ENCODE results near the gene AMN1.
"Not testable (repeated sequence)": the region's sequence is repeated elsewhere in the genome, so short reads cannot be mapped to it uniquely, and the experiment has no call there.

Gene AMN1

GRCh38 chr12:31728917-31729640 lies at the start of gene AMN1:
Gene AMN1, minus strand, starts transcription at chr12:31729021. Its CDS starts 13 bp downstream, at chr12:31729008.
- H3K4me1 Mint-ChIP-seq: peaks cover 58% of the 10 kb centered on the region

GRCh38 chr12:31773867-31774266 lies 45.0 kb upstream of the AMN1 start:
- H3K4me1 Mint-ChIP-seq: peaks cover 24% of the 10 kb centered on the region
- ATAC-seq: peak; percentile 94
- H3K27ac Mint-ChIP-seq: peak overlapping the region; percentile 80
- H3K4me3 Mint-ChIP-seq: no peak overlapping the region
- H3K27me3 Mint-ChIP-seq: no peaks in the 10 kb centered on the region
- no peaks in the 10 kb centered on the region for H3K9me3 Mint-ChIP-seq
- no peaks in the 10 kb centered on the region for H3K36me3 Mint-ChIP-seq

More at GRCh38 chr12:31728917-31729640, at the start of gene AMN1:
- H3K4me3 Mint-ChIP-seq: peak within 1 kb of the TSS; percentile 97
- H3K36me3 Mint-ChIP-seq: peaks cover 13% of the 10 kb centered on the region
- peak within 1 kb of the TSS; percentile 99 for H3K27ac Mint-ChIP-seq
- peaks cover 4% of the 10 kb centered on the region for H3K9me3 Mint-ChIP-seq
- H3K27me3 Mint-ChIP-seq: no peaks in the 10 kb centered on the region
- ATAC-seq: peak; percentile 99

- Mint-ChIP-seq H3K27ac (peak overlapping the region; percentile 80), H3K4me3 (no peak overlapping the region), H3K9me3 (no peaks in the 10 kb centered on the region), H3K27me3 (no peaks in the 10 kb centered on the region), H3K36me3 (no peaks in the 10 kb centered on the region), H3K4me1 (peaks cover 21% of the 10 kb centered on the region)
- ATAC-seq: no peak
Observed at GRCh38 chr12:31773223-31773750, 44.5 kb upstream of the AMN1 start.

- ATAC-seq: no peak
- peaks cover 25% of the 10 kb centered on the region for H3K4me1 Mint-ChIP-seq
- no peaks in the 10 kb centered on the region for H3K9me3 Mint-ChIP-seq
- H3K27ac Mint-ChIP-seq: peak overlapping the region; percentile 5
- no peak overlapping the region for H3K4me3 Mint-ChIP-seq
- no peaks in the 10 kb centered on the region for H3K27me3 Mint-ChIP-seq
- no peaks in the 10 kb centered on the region for H3K36me3 Mint-ChIP-seq
Observed at GRCh38 chr12:31772685-31773222, 43.9 kb upstream of the AMN1 start.

- Mint-ChIP-seq H3K9me3 (no peaks in the 10 kb centered on the region), H3K27ac (peak overlapping the region; percentile 5), H3K27me3 (no peaks in the 10 kb centered on the region), H3K4me3 (no peak overlapping the region), H3K36me3 (no peaks in the 10 kb centered on the region), H3K4me1 (peaks cover 31% of the 10 kb centered on the region)
- no peak for ATAC-seq
Observed at GRCh38 chr12:31772186-31772585, 43.4 kb upstream of the AMN1 start.

- no peak for ATAC-seq
- Mint-ChIP-seq H3K9me3 (peaks cover 5% of the 10 kb centered on the region), H3K4me1 (peaks cover 27% of the 10 kb centered on the region), H3K27ac (peak overlapping the region; percentile 13), H3K36me3 (no peaks in the 10 kb centered on the region), H3K4me3 (no peak overlapping the region), H3K27me3 (no peaks in the 10 kb centered on the region)
Observed at GRCh38 chr12:31768046-31768445, 39.2 kb upstream of the AMN1 start.

- Mint-ChIP-seq H3K9me3 (peaks cover 5% of the 10 kb centered on the region), H3K27me3 (no peaks in the 10 kb centered on the region), H3K4me3 (no peak overlapping the region)
Observed at GRCh38 chr12:31765931-31766330, 37.1 kb upstream of the AMN1 start.

GRCh38 chr12:31759632-31760459 lies 31.0 kb upstream of the AMN1 start:
- no peak overlapping the region for H3K4me3 Mint-ChIP-seq
- no peaks in the 10 kb centered on the region for H3K27me3 Mint-ChIP-seq
- H3K36me3 Mint-ChIP-seq: no peaks in the 10 kb centered on the region
- peak overlapping the region; percentile 14 for H3K27ac Mint-ChIP-seq
- peaks cover 20% of the 10 kb centered on the region for H3K4me1 Mint-ChIP-seq
- peaks cover 6% of the 10 kb centered on the region for H3K9me3 Mint-ChIP-seq
- no peak for ATAC-seq

More at GRCh38 chr12:31765931-31766330, 37.1 kb upstream of the AMN1 start:
- no peaks in the 10 kb centered on the region for H3K36me3 Mint-ChIP-seq
- no peak for ATAC-seq
- H3K27ac Mint-ChIP-seq: peak overlapping the region; percentile 23
- H3K4me1 Mint-ChIP-seq: peaks cover 21% of the 10 kb centered on the region

- Mint-ChIP-seq H3K4me1 (peaks cover 20% of the 10 kb centered on the region), H3K27ac (peak overlapping the region; percentile 14)
- H3K4me3 Mint-ChIP-seq, H3K27me3 Mint-ChIP-seq, H3K9me3 Mint-ChIP-seq, H3K36me3 Mint-ChIP-seq, ATAC-seq: not testable (repeated sequence)
Observed at GRCh38 chr12:31758297-31758696, 29.5 kb upstream of the AMN1 start.

GRCh38 chr12:31756977-31757420 lies 28.2 kb upstream of the AMN1 start:
- H3K9me3 Mint-ChIP-seq: peaks cover 4% of the 10 kb centered on the region
- no peak overlapping the region for H3K27ac Mint-ChIP-seq
- H3K4me1 Mint-ChIP-seq: peaks cover 28% of the 10 kb centered on the region
- no peak for ATAC-seq
- H3K27me3 Mint-ChIP-seq: no peaks in the 10 kb centered on the region
- no peak overlapping the region for H3K4me3 Mint-ChIP-seq
- H3K36me3 Mint-ChIP-seq: no peaks in the 10 kb centered on the region

GRCh38 chr12:31752450-31752849 lies 23.6 kb upstream of the AMN1 start:
- ATAC-seq: no peak
- H3K27ac Mint-ChIP-seq: peak overlapping the region; percentile 81
- H3K36me3 Mint-ChIP-seq: no peaks in the 10 kb centered on the region
- peak overlapping the region; percentile 16 for H3K4me3 Mint-ChIP-seq
- no peaks in the 10 kb centered on the region for H3K9me3 Mint-ChIP-seq
- peaks cover 35% of the 10 kb centered on the region for H3K4me1 Mint-ChIP-seq
- H3K27me3 Mint-ChIP-seq: no peaks in the 10 kb centered on the region

- Mint-ChIP-seq H3K27me3 (no peaks in the 10 kb centered on the region), H3K4me1 (peaks cover 44% of the 10 kb centered on the region), H3K36me3 (no peaks in the 10 kb centered on the region), H3K4me3 (no peak overlapping the region), H3K9me3 (no peaks in the 10 kb centered on the region), H3K27ac (peak overlapping the region; percentile 88)
- ATAC-seq: no peak
Observed at GRCh38 chr12:31751085-31751484, 22.3 kb upstream of the AMN1 start.

- Mint-ChIP-seq H3K36me3 (no peaks in the 10 kb centered on the region), H3K4me3 (no peak overlapping the region), H3K27ac (peak overlapping the region; percentile 88), H3K27me3 (no peaks in the 10 kb centered on the region), H3K9me3 (no peaks in the 10 kb centered on the region), H3K4me1 (peaks cover 47% of the 10 kb centered on the region)
- no peak for ATAC-seq
Observed at GRCh38 chr12:31750747-31751039, 21.9 kb upstream of the AMN1 start.

GRCh38 chr12:31749024-31749704 lies 20.3 kb upstream of the AMN1 start:
- peaks cover 63% of the 10 kb centered on the region for H3K4me1 Mint-ChIP-seq
- H3K4me3 Mint-ChIP-seq: peak overlapping the region; percentile 53
- H3K36me3 Mint-ChIP-seq: no peaks in the 10 kb centered on the region
- ATAC-seq: peak; percentile 91
- H3K27ac Mint-ChIP-seq: peak overlapping the region; percentile 88
- no peaks in the 10 kb centered on the region for H3K27me3 Mint-ChIP-seq
- H3K9me3 Mint-ChIP-seq: no peaks in the 10 kb centered on the region

GRCh38 chr12:31745242-31745641 lies 16.4 kb upstream of the AMN1 start:
- H3K4me1 Mint-ChIP-seq: peaks cover 77% of the 10 kb centered on the region
- H3K4me3 Mint-ChIP-seq: no peak overlapping the region
- no peak for ATAC-seq
- no peaks in the 10 kb centered on the region for H3K36me3 Mint-ChIP-seq
- no peaks in the 10 kb centered on the region for H3K9me3 Mint-ChIP-seq
- no peaks in the 10 kb centered on the region for H3K27me3 Mint-ChIP-seq
- H3K27ac Mint-ChIP-seq: peak overlapping the region; percentile 88
